Measurements from ENCODE around the gene RELN. TPM values are rescaled to one million over a fixed set of nuclear protein-coding genes. Genes with fewer than 3 reads are reported as not detected.

RELN gene
- total and polyA plus RNA-seq, 3 donors from 2014 or later = 3.8 to 5.8 (median 5.2) TPM

DNA sequence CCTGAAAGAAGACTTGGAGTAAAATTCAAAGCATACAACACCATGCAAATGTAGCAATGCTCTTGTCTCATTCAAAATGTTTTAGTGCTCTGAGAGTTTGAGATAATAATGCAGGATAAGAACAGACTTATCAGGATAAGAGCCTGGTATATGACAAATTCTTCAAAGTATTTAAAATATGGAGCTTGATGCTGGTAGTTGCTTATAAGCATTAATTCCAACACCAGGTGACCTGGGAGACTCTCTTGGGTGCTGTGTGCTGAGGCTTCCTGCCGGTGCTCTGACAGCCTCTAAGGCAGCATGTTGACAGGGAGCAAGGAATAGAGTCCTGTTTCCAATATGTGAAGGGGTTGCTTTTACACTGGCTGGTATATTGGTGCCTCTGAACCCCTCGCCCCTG is 508.7 kb downstream of the RELN start:
- DNase-seq = no peak
- H3K36me3 ChIP-seq (ENCODE audit: low read depth, missing control alignments) = no peaks in the 10 kb centered on the region
- H3K9me3 ChIP-seq = no peaks in the 10 kb centered on the region
- 68 to 81% methylated on average over 2 of the region's 2 CpGs for WGBS, 2 donors
- H3K4me3 ChIP-seq = no peak overlapping the region
- H3K4me1 ChIP-seq = no peaks in the 10 kb centered on the region
- intact Hi-C loops (cut with DNase I; ENCODE audit: low total_unique reads) = no loop called here
- TF ChIP-seq POLR2A (IDR thresholded peaks at IDR 0.05) = no peak
- TF ChIP-seq, protein P1, sequence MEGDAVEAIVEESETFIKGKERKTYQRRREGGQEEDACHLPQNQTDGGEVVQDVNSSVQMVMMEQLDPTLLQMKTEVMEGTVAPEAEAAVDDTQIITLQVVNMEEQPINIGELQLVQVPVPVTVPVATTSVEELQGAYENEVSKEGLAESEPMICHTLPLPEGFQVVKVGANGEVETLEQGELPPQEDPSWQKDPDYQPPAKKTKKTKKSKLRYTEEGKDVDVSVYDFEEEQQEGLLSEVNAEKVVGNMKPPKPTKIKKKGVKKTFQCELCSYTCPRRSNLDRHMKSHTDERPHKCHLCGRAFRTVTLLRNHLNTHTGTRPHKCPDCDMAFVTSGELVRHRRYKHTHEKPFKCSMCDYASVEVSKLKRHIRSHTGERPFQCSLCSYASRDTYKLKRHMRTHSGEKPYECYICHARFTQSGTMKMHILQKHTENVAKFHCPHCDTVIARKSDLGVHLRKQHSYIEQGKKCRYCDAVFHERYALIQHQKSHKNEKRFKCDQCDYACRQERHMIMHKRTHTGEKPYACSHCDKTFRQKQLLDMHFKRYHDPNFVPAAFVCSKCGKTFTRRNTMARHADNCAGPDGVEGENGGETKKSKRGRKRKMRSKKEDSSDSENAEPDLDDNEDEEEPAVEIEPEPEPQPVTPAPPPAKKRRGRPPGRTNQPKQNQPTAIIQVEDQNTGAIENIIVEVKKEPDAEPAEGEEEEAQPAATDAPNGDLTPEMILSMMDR (IDR thresholded peaks at IDR 0.05) = no peak
- no peak overlapping the region for H3K27ac ChIP-seq
- no peaks in the 10 kb centered on the region for H3K27me3 ChIP-seq

DNA sequence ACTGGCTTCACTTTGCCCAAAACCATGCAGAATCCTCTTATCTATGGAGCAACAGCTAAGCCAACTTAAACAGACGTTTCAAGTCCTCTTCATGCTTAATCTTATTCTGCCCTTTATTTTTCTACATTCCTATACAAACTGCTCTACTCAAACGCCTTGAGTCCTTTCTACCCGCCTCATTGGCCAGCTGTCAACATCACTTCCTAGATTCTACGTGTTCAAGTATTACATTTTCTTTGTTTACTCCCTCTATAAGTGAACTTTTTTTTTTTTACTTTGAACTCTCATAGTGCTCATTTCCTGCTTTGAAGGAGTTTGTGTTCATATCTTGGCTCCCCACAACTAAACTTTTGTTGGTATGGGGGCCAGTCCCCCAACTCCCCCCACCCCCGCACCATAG is 514.5 kb downstream of the RELN start:
- Histone ChIP-seq H3K27ac (no peak overlapping the region), H3K9me3 (no peaks in the 10 kb centered on the region), H3K36me3 (ENCODE audit: low read depth, missing control alignments) (no peaks in the 10 kb centered on the region), H3K4me3 (no peak overlapping the region), H3K4me1 (no peaks in the 10 kb centered on the region), H3K27me3 (no peaks in the 10 kb centered on the region)
- DNase-seq = no peak
- intact Hi-C loops (cut with DNase I; ENCODE audit: low total_unique reads) = no loop called here
- 48 to 53% methylated on average over 5 of the region's 5 CpGs for WGBS, 2 donors
- TF ChIP-seq, protein P1 (IDR thresholded peaks at IDR 0.05) = no peak
- TF ChIP-seq POLR2A (IDR thresholded peaks at IDR 0.05) = no peak

DNA sequence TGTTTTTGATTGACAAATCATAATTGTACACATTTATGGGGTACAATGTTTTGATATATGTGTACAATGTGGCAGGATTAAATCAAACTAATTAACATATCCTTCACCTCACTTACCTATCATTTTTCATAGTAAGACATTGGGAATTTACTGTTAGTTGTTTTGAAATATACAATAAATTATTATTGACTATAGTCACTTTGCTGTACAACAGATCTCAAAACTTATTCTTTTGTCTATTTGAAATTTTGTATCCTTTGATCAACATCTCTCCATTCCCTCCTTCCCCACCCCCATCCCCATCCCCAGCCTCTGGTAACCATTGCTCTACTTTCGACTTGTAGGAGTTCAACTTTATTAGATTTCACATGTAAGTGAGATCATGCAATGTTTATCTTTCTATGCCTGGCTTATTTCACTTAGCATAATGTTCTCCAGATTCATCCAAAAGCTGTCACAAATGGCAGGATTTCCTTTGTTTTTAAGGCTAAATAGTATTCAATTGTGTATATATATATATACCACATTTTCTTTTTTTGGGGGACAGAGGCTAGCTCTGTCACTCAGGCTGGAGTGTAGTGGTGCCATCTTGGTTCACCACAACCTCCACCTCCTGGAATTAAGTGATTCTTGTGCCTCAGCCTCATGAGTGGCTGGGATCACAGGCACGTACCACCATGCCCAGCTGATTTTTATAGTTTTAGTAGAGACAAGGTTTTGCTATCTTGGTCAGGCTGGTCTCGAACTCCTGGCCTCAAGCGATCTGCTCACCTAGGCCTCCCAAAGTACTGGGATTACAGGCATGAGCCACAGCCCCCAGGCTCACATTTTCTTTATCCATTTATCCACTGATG is 520.1 kb downstream of the RELN start:
- no peak overlapping the region for H3K27ac ChIP-seq
- no peak for TF ChIP-seq POLR2A (IDR thresholded peaks at IDR 0.05)
- TF ChIP-seq, protein P1 (IDR thresholded peaks at IDR 0.05) = no peak
- no peak overlapping the region for H3K4me3 ChIP-seq
- H3K9me3 ChIP-seq = no peaks in the 10 kb centered on the region
- H3K4me1 ChIP-seq = no peaks in the 10 kb centered on the region
- DNase-seq = no peak
- no peaks in the 10 kb centered on the region for H3K36me3 ChIP-seq (ENCODE audit: low read depth, missing control alignments)
- no peaks in the 10 kb centered on the region for H3K27me3 ChIP-seq
- intact Hi-C loops (cut with DNase I; ENCODE audit: low total_unique reads) = no loop called here
- 90 to 96% methylated on average over 4 of the region's 4 CpGs for whole genome bisulfite sequencing, 2 donors

DNA sequence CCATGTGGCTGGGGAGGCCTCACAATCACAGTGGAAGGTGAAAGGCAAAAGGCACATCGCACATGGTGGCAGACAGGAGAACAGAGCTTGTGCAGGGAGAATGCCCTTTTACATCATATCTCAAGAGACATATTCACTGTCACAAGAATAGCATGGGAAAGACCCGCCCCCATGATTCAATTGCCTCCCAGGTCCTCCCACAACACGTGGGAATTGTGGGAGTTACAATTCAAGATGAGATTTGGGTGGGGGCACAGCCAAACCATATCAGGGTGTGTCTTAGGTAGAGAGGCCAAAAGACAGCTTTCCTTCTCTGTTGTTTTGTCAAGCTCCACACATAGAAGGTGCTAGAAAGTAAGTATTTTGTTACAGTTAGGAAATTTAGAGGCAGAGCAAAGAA is 522.6 kb downstream of the RELN start:
- TF ChIP-seq, protein P1 (IDR thresholded peaks at IDR 0.05) = no peak
- TF ChIP-seq POLR2A (IDR thresholded peaks at IDR 0.05) = no peak

DNA sequence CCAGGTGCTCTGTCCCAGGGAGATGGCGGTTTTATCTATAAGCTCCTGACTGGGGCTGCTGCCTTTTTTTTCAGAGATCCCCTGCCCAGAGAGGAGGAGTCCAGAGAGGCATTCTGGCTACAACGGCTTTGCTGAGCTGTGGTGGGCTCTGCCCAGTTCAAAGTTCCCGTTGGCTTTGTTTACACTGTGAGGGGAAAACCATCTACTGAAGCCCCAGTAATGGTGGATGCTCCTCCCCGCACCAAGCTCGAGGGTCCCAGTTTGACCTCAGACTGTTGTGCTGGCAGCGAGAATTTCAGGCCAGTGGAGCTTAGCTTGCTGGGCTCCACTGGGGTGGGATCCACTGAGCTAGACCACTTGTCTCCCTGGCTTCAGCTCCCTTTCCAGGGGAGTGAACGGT is 527.1 kb downstream of the RELN start:
- no peak overlapping the region for H3K4me3 ChIP-seq
- H3K27me3 ChIP-seq = no peaks in the 10 kb centered on the region
- no peak overlapping the region for H3K27ac ChIP-seq
- H3K36me3 ChIP-seq (ENCODE audit: low read depth, missing control alignments) = no peaks in the 10 kb centered on the region
- no peak for DNase-seq
- no peaks in the 10 kb centered on the region for H3K4me1 ChIP-seq
- 86 to 90% methylated on average over 3 to 7 of the region's 7 CpGs for WGBS, 2 donors
- intact Hi-C loops (cut with DNase I; ENCODE audit: low total_unique reads) = no loop called here
- TF ChIP-seq POLR2A (IDR thresholded peaks at IDR 0.05) = no peak
- TF ChIP-seq, protein P1 (IDR thresholded peaks at IDR 0.05) = no peak
- no peaks in the 10 kb centered on the region for H3K9me3 ChIP-seq

More for the DNA sequence above, 522.6 kb downstream of the RELN start:
- no peak for DNase-seq
- no peaks in the 10 kb centered on the region for H3K27me3 ChIP-seq
- no peaks in the 10 kb centered on the region for H3K9me3 ChIP-seq
- H3K4me1 ChIP-seq = no peaks in the 10 kb centered on the region
- intact Hi-C loops (cut with DNase I; ENCODE audit: low total_unique reads) = no loop called here
- no peak overlapping the region for H3K27ac ChIP-seq
- H3K4me3 ChIP-seq = no peak overlapping the region
- H3K36me3 ChIP-seq (ENCODE audit: low read depth, missing control alignments) = no peaks in the 10 kb centered on the region
- WGBS, 2 donors = 51 to 55% methylated on average over 3 of the region's 3 CpGs

Data from testis (tissue), 3 donors.